HepG2 (cell line): ENCODE results near the gene RRBP1. TPM values are rescaled to one million over a fixed set of nuclear protein-coding genes. Genes with fewer than 3 reads are reported as not detected.

Source experiments
- ATAC-seq: fragments of 200-7000 bp; cut with Tn5 transposase; 3 replicates; pipeline ENCODE4 v1.9.1; 2020; ENCODE audit warnings: mild to moderate bottlenecking, moderate library complexity
- BruUV-seq: library from RNA; stranded (reverse); fragments of 400-500 nt; replicated peaks from 2 replicates; lab custom pipeline; 2021; lab: Mats Ljungman, UMichigan
- CTCF ChIA-PET: fragments of 300-600 bp; formaldehyde crosslinking; extraction: SDS; loops from one replicate; lab custom pipeline; 2021; ENCODE audit warnings: low total read pairs, inconsistent platforms, low intra/inter-chr PET ratio; lab: Yijun Ruan, JAX
- POLR2A ChIA-PET: fragments of 350-600 bp; sonication (Branson Sonifier 250); formaldehyde crosslinking; loops from one replicate; lab custom pipeline; 2020; ENCODE audit warnings: antibody characterized with exemption, inconsistent platforms; lab: Yijun Ruan, JAX
- DNase-seq: peaks from one replicate; pipeline ENCODE4 v3.0.0-alpha.2; 2015; ENCODE audit warnings: low spot score
- FAIRE-seq: peaks from 3 replicates; lab custom pipeline; 2011; peaks lifted over from hg19 to GRCh38; lab: Jason Lieb, UNC
- H2AFZ ChIP-seq: one replicate; pipeline ENCODE4 v1.6.1; 2011; ENCODE audit warnings: low read length, inconsistent platforms
- H3K27ac ChIP-seq: fragments of 300-600 bp; 3 replicates; pipeline ENCODE4 v1.8.0; 2011; ENCODE audit warnings: mixed run types, mild to moderate bottlenecking, mixed read lengths, low read length, inconsistent platforms; ENCODE audit not compliant: insufficient read depth; ENCODE audit errors: extremely low read length
- H3K27me3 ChIP-seq, 2 experiments: fragments of 200-600 bp in 1 of 2; 2 replicates in 1 of 2; 3 replicates in 1 of 2; pipeline versions ENCODE4 v1.6.0 to v1.8.0; 2011; ENCODE audit warnings: low read length in 2 of 2, mild to moderate bottlenecking in 2 of 2, moderate library complexity in 2 of 2, inconsistent platforms in 1 of 2; ENCODE audit not compliant: insufficient read depth in 2 of 2, control insufficient read depth in 1 of 2
- H3K36me3 ChIP-seq, 2 experiments: fragments of 200-600 bp in 1 of 2; replicated peaks in 1 of 2; 2 replicates in 1 of 2; 3 replicates in 1 of 2; pipeline versions ENCODE4 v1.5.1 to v1.8.0; 2011; ENCODE audit warnings: low read length in 2 of 2, inconsistent platforms in 1 of 2; ENCODE audit not compliant: insufficient read depth in 2 of 2, control insufficient read depth in 1 of 2
- H3K4me1 ChIP-seq: 2 replicates; pipeline ENCODE4 v1.5.1; 2012; ENCODE audit warnings: low read length, inconsistent platforms; ENCODE audit not compliant: insufficient read depth
- H3K4me2 ChIP-seq: 2 replicates; pipeline ENCODE4 v1.6.0; 2011; ENCODE audit warnings: low read depth, low read length, inconsistent platforms
- H3K4me3 ChIP-seq, 3 experiments: fragments of 200-600 bp in 1 of 3; sonication (generic), shearing (Covaris generic) in 1 of 3; replicated peaks in 1 of 3; 2 replicates each; pipeline ENCODE4 v1.5.1; 2011 to 2016; ENCODE audit warnings: low read length in 3 of 3, inconsistent platforms in 2 of 3, low read depth in 2 of 3, mild to moderate bottlenecking in 2 of 3, control low read depth in 1 of 3, mixed read lengths in 1 of 3; ENCODE audit not compliant: insufficient read depth in 1 of 3
- H3K79me2 ChIP-seq: one replicate; pipeline ENCODE4 v1.6.1; 2011; ENCODE audit warnings: low read length, inconsistent platforms; ENCODE audit not compliant: insufficient read depth
- H3K9ac ChIP-seq: 2 replicates; pipeline ENCODE4 v1.6.0; 2011; ENCODE audit warnings: mild to moderate bottlenecking, low read depth, low read length, inconsistent platforms; ENCODE audit not compliant: insufficient read depth
- H3K9me3 ChIP-seq: 2 replicates; pipeline ENCODE4 v1.5.1; 2012; ENCODE audit warnings: mild to moderate bottlenecking, low read length
- H4K20me1 ChIP-seq: 2 replicates; pipeline ENCODE4 v1.6.0; 2011; ENCODE audit warnings: inconsistent platforms, mild to moderate bottlenecking, low read length, moderate library complexity; ENCODE audit not compliant: insufficient read depth
- AHDC1 ChIP-seq: sonication (generic); formaldehyde crosslinking; IDR thresholded peaks from 2 replicates; pipeline ENCODE4 v1.5.1; 2020; ENCODE audit warnings: mild to moderate bottlenecking, missing genetic modification reagents, borderline replicate concordance
- CENPX ChIP-seq: sonication (generic); formaldehyde crosslinking; IDR thresholded peaks from 2 replicates; pipeline ENCODE4 v1.9.0; 2021; ENCODE audit warnings: mild to moderate bottlenecking, missing genetic modification reagents, moderate library complexity
- CHD4 ChIP-seq: fragments of 200-600 bp; sonication (generic); IDR thresholded peaks from 2 replicates; pipeline ENCODE4 v1.7.0; 2017; ENCODE audit warnings: mild to moderate bottlenecking, low read length, borderline replicate concordance
- DDIT3 ChIP-seq: sonication (generic); formaldehyde crosslinking; IDR thresholded peaks from 2 replicates; pipeline ENCODE4 v1.4.0; 2020; ENCODE audit warnings: mild to moderate bottlenecking, missing genetic modification reagents
- HOXA7 ChIP-seq: sonication (generic); formaldehyde crosslinking; IDR thresholded peaks from 2 replicates; pipeline ENCODE4 v1.8.1; 2022; ENCODE audit warnings: mild to moderate bottlenecking, missing genetic modification reagents, moderate library complexity
- PCBP2 ChIP-seq: fragments of 200-400 bp; formaldehyde crosslinking; optimal IDR thresholded peaks from 2 replicates; pipeline ENCODE3; 2018; ENCODE audit warnings: low read length, low read depth; ENCODE audit not compliant: poor library complexity, severe bottlenecking
- TRAFD1 ChIP-seq: sonication (generic); formaldehyde crosslinking; IDR thresholded peaks from 2 replicates; pipeline ENCODE4 v1.5.1; 2020; ENCODE audit warnings: missing genetic modification reagents, mild to moderate bottlenecking, borderline replicate concordance
- ZNF441 ChIP-seq: sonication (generic); formaldehyde crosslinking; IDR thresholded peaks from 2 replicates; pipeline ENCODE4 v1.7.0; 2021; ENCODE audit warnings: missing genetic modification reagents, borderline replicate concordance
- ZNF609 ChIP-seq: sonication (generic); formaldehyde crosslinking; IDR thresholded peaks from 2 replicates; pipeline ENCODE4 v1.4.0; 2020; ENCODE audit warnings: mild to moderate bottlenecking, missing genetic modification reagents, borderline replicate concordance
- ZNF776 ChIP-seq: sonication (generic); formaldehyde crosslinking; IDR thresholded peaks from 2 replicates; pipeline ENCODE4 v1.4.0; 2020; ENCODE audit warnings: mild to moderate bottlenecking, missing genetic modification reagents
- ZNF788 ChIP-seq: sonication (generic); formaldehyde crosslinking; IDR thresholded peaks from 2 replicates; pipeline ENCODE4 v1.5.0; 2020; ENCODE audit warnings: mild to moderate bottlenecking, missing genetic modification reagents, borderline replicate concordance
- WGBS: methylation state at CpG from one replicate; pipeline ENCODE4 v1.1.6; 2017; ENCODE audit warnings: low lambda C conversion rate; 5-methylcytosine and 5-hydroxymethylcytosine counted together
- in situ Hi-C: cut with HindIII; loops from 2 replicates; pipeline ENCODE4 v1.10.0; 2017; ENCODE audit warnings: low pct_unique_long_range_greater_than_20kb; ENCODE audit not compliant: extremely low pct_ligation_motif_present
- intact Hi-C: fragments of 100-400 bp; cut with micrococcal nuclease; formaldehyde crosslinking; loops from one replicate; pipeline ENCODE4 v1.10.0; 2022; ENCODE audit not compliant: unreplicated experiment
- polyA plus RNA-seq, 8 experiments: library from polyadenylated mRNA; depleted of rRNA in 3 of 8; stranded (reverse) in 7 of 8; unstranded in 1 of 8; fragments of >200 nt; fragmentation: Illumina TruSeq in 4 of 8; extraction: Trizol in 4 of 8; gene quantifications; 2 replicates each; pipeline versions ENCODE4 v1.2.1 to v1.2.3, GENCODE V29; 2011 to 2016; ENCODE audit warnings: low read depth in 4 of 8, missing spikeins in 1 of 8, mixed read lengths in 1 of 8; ENCODE audit not compliant: insufficient read depth in 1 of 8
- total RNA-seq, 5 experiments: library from RNA; depleted of rRNA; stranded (reverse); fragments of >200 nt; fragmentation: Illumina TruSeq; extraction: Trizol; gene quantifications; 2 replicates each; pipeline ENCODE4 v1.2.3, GENCODE V29; 2016; ENCODE audit warnings: low read depth in 1 of 5

RRBP1 gene
- total and polyA plus RNA-seq, 2 of the 13 experiments (the other 11 are each of a cell fraction or from before 2014, with no cell fraction given): 150 to 222 TPM

- no peaks in the 10 kb centered on the region for H3K36me3 ChIP-seq
- H3K4me3 ChIP-seq: no peak overlapping the region
- no peak overlapping the region for H3K9ac ChIP-seq
- no peaks in the 10 kb centered on the region for H3K9me3 ChIP-seq
- no peak overlapping the region for H3K4me2 ChIP-seq
- FAIRE-seq (no peak), ATAC-seq (no peak), DNase-seq (no peak)
- H4K20me1 ChIP-seq: peaks cover 8% of the 10 kb centered on the region; the same call in 1 of the 2 replicates
- BruUV-seq: no TSS peak
- H3K79me2 ChIP-seq: peaks cover 61% of the 10 kb centered on the region
- H2AFZ ChIP-seq: no peak overlapping the region
- no peaks in the 10 kb centered on the region; a peak in 1 of 5 replicates for H3K27me3 ChIP-seq
- no peak overlapping the region for H3K27ac ChIP-seq
- intact Hi-C loops (no loop called here), in situ Hi-C loops (no loop called here)
- 97% methylated on average over 3 of the region's 3 CpGs for WGBS
- CTCF ChIA-PET: no interaction called here
- POLR2A ChIA-PET: interaction anchor here (0.6 to 1.2 kb wide), 4 partner anchors 10 to 395 kb away, joined by 3 to 4 read pairs (median 3); partner anchors contain the start of genes BFSP1, MGME1 and SNX5
- H3K4me1 ChIP-seq: peaks cover 47% of the 10 kb centered on the region
- TF ChIP-seq ZNF776 (CRISPR knock-in tag) (no peak), PCBP2 (no peak), TRAFD1 (CRISPR knock-in tag) (no peak), HOXA7 (CRISPR knock-in tag) (no peak), DDIT3 (CRISPR knock-in tag) (no peak), AHDC1 (CRISPR knock-in tag) (no peak), CENPX (CRISPR knock-in tag) (no peak), ZNF609 (CRISPR knock-in tag) (no peak), CHD4 (no peak), ZNF788 (CRISPR knock-in tag) (no peak), ZNF441 (no peak)
Measured at GRCh38 chr20:17573463-17573862, 108.6 kb downstream of the RRBP1 start.
